K562 (cell line): ENCODE results near the gene C2CD4D. TPM values are rescaled to one million over a fixed set of nuclear protein-coding genes. Genes with fewer than 3 reads are reported as not detected.

ENCODE experiments used
- ATAC-seq: fragments of 200-7000 bp; cut with Tn5 transposase; 3 replicates; pipeline ENCODE4 v1.9.1; 2020; ENCODE audit warnings: moderate library complexity
- BruUV-seq: library from RNA; stranded (reverse); fragments of 400-500 nt; replicated peaks from 2 replicates; lab custom pipeline; 2021; lab: Mats Ljungman, UMichigan
- CTCF ChIA-PET: fragments of 300-600 bp; formaldehyde crosslinking; extraction: SDS; loops from one replicate; lab custom pipeline; 2021; ENCODE audit warnings: low intra/inter-chr PET ratio; lab: Yijun Ruan, JAX
- POLR2A ChIA-PET: fragments of 300-600, 350-650 bp; sonication (Branson Sonifier 250); formaldehyde crosslinking; extraction: SDS; loops from one replicate; lab custom pipeline; 2021; ENCODE audit warnings: antibody characterized with exemption, inconsistent platforms; lab: Yijun Ruan, JAX
- DNase-seq, 4 experiments: peaks; one replicate each; pipeline versions ENCODE4 v3.0.0 to v3.0.0-alpha.2; 2011 to 2018; ENCODE audit warnings: low spot score in 3 of 4, mixed read lengths in 3 of 4; ENCODE audit errors: extremely low read depth in 1 of 4
- FAIRE-seq: peaks from 2 replicates; lab custom pipeline; 2011; peaks lifted over from hg19 to GRCh38; lab: Jason Lieb, UNC
- H2AFZ ChIP-seq: 2 replicates; pipeline ENCODE4 v1.6.0; 2011; ENCODE audit warnings: low read depth, low read length, control low read depth, inconsistent platforms
- H3K27ac ChIP-seq: fragments of 200-600 bp; 3 replicates; pipeline ENCODE4 v1.8.0; 2011; ENCODE audit warnings: low read depth, mild to moderate bottlenecking, control low read depth, inconsistent platforms, low read length, moderate library complexity, mixed read lengths; ENCODE audit errors: extremely low read depth
- H3K27me3 ChIP-seq, 2 experiments: fragments of 300-600 bp in 1 of 2; 2 replicates in 1 of 2; 3 replicates in 1 of 2; pipeline versions ENCODE4 v1.6.0 to v1.8.0; 2011; ENCODE audit warnings: inconsistent platforms in 2 of 2, low read length in 2 of 2, mild to moderate bottlenecking in 1 of 2, mixed read lengths in 1 of 2, moderate library complexity in 1 of 2; ENCODE audit not compliant: control insufficient read depth in 2 of 2, insufficient read depth in 2 of 2
- H3K36me3 ChIP-seq: fragments of 300-600 bp; 3 replicates; pipeline ENCODE4 v1.8.0; 2011; ENCODE audit warnings: mild to moderate bottlenecking, low read length, inconsistent platforms; ENCODE audit not compliant: control insufficient read depth, insufficient read depth
- H3K4me1 ChIP-seq, 2 experiments: fragments of 200-600 bp in 1 of 2; replicated peaks in 1 of 2; 2 replicates in 1 of 2; 3 replicates in 1 of 2; pipeline versions ENCODE4 v1.5.1 to v1.8.0; 2011; ENCODE audit warnings: inconsistent platforms in 2 of 2, low read length in 2 of 2, mild to moderate bottlenecking in 1 of 2, mixed read lengths in 1 of 2, moderate library complexity in 1 of 2; ENCODE audit not compliant: control insufficient read depth in 2 of 2, insufficient read depth in 2 of 2
- H3K4me2 ChIP-seq: 2 replicates; pipeline ENCODE4 v1.6.1; 2011; ENCODE audit warnings: low read length, control low read depth, inconsistent platforms, mixed read lengths; ENCODE audit not compliant: insufficient read depth
- H3K4me3 ChIP-seq: fragments of 200-600 bp; sonication (generic), shearing (Covaris generic); 2 replicates; pipeline ENCODE4 v1.5.1; 2016; ENCODE audit warnings: control low read depth, inconsistent platforms
- H3K79me2 ChIP-seq: fragments of 200-600 bp; 3 replicates; pipeline ENCODE4 v1.8.0; 2011; ENCODE audit warnings: low read length, inconsistent platforms; ENCODE audit not compliant: control insufficient read depth, insufficient read depth
- H3K9ac ChIP-seq, 2 experiments: 2 replicates each; pipeline versions ENCODE4 v1.6.0 to v1.6.1; 2011; ENCODE audit warnings: low read depth in 2 of 2, low read length in 2 of 2, control low read depth in 1 of 2, inconsistent platforms in 1 of 2, mild to moderate bottlenecking in 1 of 2, mixed read lengths in 1 of 2; ENCODE audit not compliant: insufficient read depth in 1 of 2
- H3K9me1 ChIP-seq: one replicate; pipeline ENCODE4 v1.6.0; 2011; ENCODE audit warnings: inconsistent platforms, mild to moderate bottlenecking, low read length, moderate library complexity; ENCODE audit not compliant: control insufficient read depth, insufficient read depth
- H3K9me3 ChIP-seq: replicated peaks from 2 replicates; pipeline ENCODE4 v1.5.1; 2011; ENCODE audit warnings: low read depth, low read length, inconsistent platforms; ENCODE audit not compliant: control insufficient read depth, insufficient read depth
- H4K20me1 ChIP-seq: replicated peaks from 2 replicates; pipeline ENCODE4 v1.6.1; 2011; ENCODE audit warnings: low read length, inconsistent platforms, mixed read lengths; ENCODE audit not compliant: control insufficient read depth, insufficient read depth
- FOSL1 ChIP-seq: fragments of 200-800 bp; sonication (Bioruptor generic); conservative IDR thresholded peaks from 2 replicates; pipeline ENCODE4 v1.6.1; 2016; ENCODE audit warnings: missing genetic modification characterization, missing compliant biosample characterization
- NFATC3 ChIP-seq: fragments of 450-650 bp; IDR thresholded peaks from 2 replicates; pipeline ENCODE4 v1.6.1; 2017; ENCODE audit warnings: mild to moderate bottlenecking
- SIN3A ChIP-seq, 2 experiments: fragments of 150-350 bp in 1 of 2; IDR thresholded peaks; 2 replicates each; pipeline ENCODE4 v1.6.1; 2011 to 2016; ENCODE audit warnings: borderline replicate concordance in 2 of 2, low read depth in 2 of 2, low read length in 2 of 2, mild to moderate bottlenecking in 2 of 2, moderate library complexity in 2 of 2; ENCODE audit not compliant: control insufficient read depth in 1 of 2
- ZFP1 ChIP-seq: fragments of 450-650 bp; formaldehyde crosslinking; IDR thresholded peaks from 2 replicates; pipeline ENCODE4 v1.4.0; 2020; ENCODE audit warnings: mild to moderate bottlenecking, mixed read lengths
- WGBS: fragments of 100-300 bp; shearing (Covaris generic); methylation state at CpG from one replicate; pipeline ENCODE4 v1.1.6; 2016; ENCODE audit warnings: low coverage, mixed read lengths; ENCODE audit not compliant: insufficient coverage; ENCODE audit errors: missing lambda C conversion rate; 5-methylcytosine and 5-hydroxymethylcytosine counted together
- in situ Hi-C: fragments of 300-500 bp; cut with MboI; formaldehyde crosslinking; loops from 4 replicates; pipeline ENCODE4 v1.15.0; 2018; ENCODE audit warnings: inconsistent platforms, mixed read lengths
- intact Hi-C: fragments of 100-400 bp; cut with micrococcal nuclease; formaldehyde crosslinking; loops from 2 replicates; pipeline ENCODE4 v1.14.2; 2022
- polyA plus RNA-seq, 8 experiments: library from polyadenylated mRNA; depleted of rRNA in 4 of 8; stranded (reverse) in 5 of 8; unstranded in 3 of 8; fragments of >200 nt; fragmentation: Nextera tagmentation in 2 of 8; fragmentation: Illumina TruSeq in 1 of 8; extraction: Ambion mirVana in 2 of 8; extraction: Trizol in 1 of 8; gene quantifications; 2 replicates each; pipeline versions ENCODE4 v1.2.1 to v1.2.3, GENCODE V29; 2011 to 2014; ENCODE audit warnings: inconsistent platforms in 1 of 8, missing spikeins in 1 of 8
- total RNA-seq, 7 experiments: library from RNA; depleted of rRNA in 6 of 7; stranded (reverse); fragments of >200 nt in 6 of 7; fragmentation: Illumina TruSeq in 2 of 7; extraction: Trizol in 2 of 7; gene quantifications; 2 replicates each; pipeline versions ENCODE4 v1.2.1 to v1.2.3, GENCODE V29; 2011 to 2021; ENCODE audit warnings: low replicate concordance in 1 of 7
- TF ChIP-seq, protein P1 (sequence below), 2 experiments: fragments of 450-650 bp in 1 of 2; sonication (generic) in 1 of 2; formaldehyde crosslinking in 1 of 2; IDR thresholded peaks in 1 of 2; conservative IDR thresholded peaks in 1 of 2; 2 replicates each; pipeline versions ENCODE4 v1.6.1 to v1.8.1; 2016 to 2023; ENCODE audit warnings: mild to moderate bottlenecking in 2 of 2, moderate library complexity in 2 of 2, inconsistent platforms in 1 of 2, missing genetic modification reagents in 1 of 2

The C2CD4D gene
- total and polyA plus RNA-seq, 9 of the 15 experiments (the other 6 are each of a cell fraction or from before 2014, with no cell fraction given), result not detected

DNA sequence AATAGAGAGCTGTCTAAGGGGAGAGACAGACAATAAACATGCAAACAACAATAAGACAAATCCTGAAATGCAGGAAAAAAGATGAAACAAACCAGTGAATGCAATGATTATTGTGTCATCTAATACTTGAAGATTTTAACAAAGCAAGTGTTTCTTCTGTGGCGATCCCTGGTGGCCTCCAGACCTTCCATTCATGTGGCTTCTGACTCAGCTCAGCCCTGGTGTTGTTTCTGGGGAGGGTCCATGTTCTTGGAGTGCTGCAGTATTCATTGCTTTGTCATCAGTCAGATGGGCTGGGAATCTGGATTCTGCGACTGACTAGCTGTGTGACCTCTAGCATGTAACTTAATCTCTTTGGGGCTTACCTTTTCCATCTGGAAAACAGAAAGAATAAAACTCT is 1.5 kb upstream of the C2CD4D start:
- TF ChIP-seq, protein P1, sequence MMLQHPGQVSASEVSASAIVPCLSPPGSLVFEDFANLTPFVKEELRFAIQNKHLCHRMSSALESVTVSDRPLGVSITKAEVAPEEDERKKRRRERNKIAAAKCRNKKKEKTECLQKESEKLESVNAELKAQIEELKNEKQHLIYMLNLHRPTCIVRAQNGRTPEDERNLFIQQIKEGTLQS (IDR thresholded peaks at IDR 0.05), result peak; percentile 12; the same call in 1 of the 2 replicates
- TF ChIP-seq, protein P1 (CRISPR knock-in tag; conservative IDR thresholded peaks at IDR 0.05), result no peak
- TF ChIP-seq ZFP1, result no peak
- TF ChIP-seq FOSL1 (tag), result peak; percentile 74
- no peak for TF ChIP-seq NFATC3
- no peak for TF ChIP-seq SIN3A (IDR thresholded peaks at IDR 0.05; ENCODE audit: borderline replicate concordance in 2 of 2, control insufficient read depth in 1 of 2, low read depth in 2 of 2, low read length in 2 of 2)
- 0% methylated on average over 2 of the region's 2 CpGs for WGBS
- FAIRE-seq (no peak), ATAC-seq (no peak), DNase-seq (no peak)
- Histone ChIP-seq H3K27me3 (peaks cover 4 to 12% of the 10 kb centered on the region in 2 experiments; a peak in 3 of 5 replicates), H4K20me1 (no peaks in the 10 kb centered on the region), H3K36me3 (no peaks in the 10 kb centered on the region), H3K4me1 (peaks cover 4 to 18% of the 10 kb centered on the region in 2 experiments; a peak in 4 of 5 replicates), H3K9ac (no peak overlapping the region), H3K79me2 (no peaks in the 10 kb centered on the region), H2AFZ (no peak overlapping the region), H3K4me3 (no peak overlapping the region), H3K4me2 (no peak overlapping the region), H3K9me1 (no peaks in the 10 kb centered on the region), H3K27ac (no peak overlapping the region), H3K9me3 (no peaks in the 10 kb centered on the region)
- ChIA-PET POLR2A (no interaction called here), CTCF (no interaction called here)
- no TSS peak for BruUV-seq
- intact Hi-C loops, result no loop called here
- in situ Hi-C loops, result no loop called here
